ENCODE measurements around the gene TMEM106A. TPM values are rescaled to one million over a fixed set of nuclear protein-coding genes. Genes with fewer than 3 reads are reported as not detected.

The TMEM106A gene
- total and polyA plus RNA-seq, 2 of the 13 experiments (the other 11 are each of a cell fraction or from before 2014, with no cell fraction given): 16.9 to 35.9 TPM

DNA sequence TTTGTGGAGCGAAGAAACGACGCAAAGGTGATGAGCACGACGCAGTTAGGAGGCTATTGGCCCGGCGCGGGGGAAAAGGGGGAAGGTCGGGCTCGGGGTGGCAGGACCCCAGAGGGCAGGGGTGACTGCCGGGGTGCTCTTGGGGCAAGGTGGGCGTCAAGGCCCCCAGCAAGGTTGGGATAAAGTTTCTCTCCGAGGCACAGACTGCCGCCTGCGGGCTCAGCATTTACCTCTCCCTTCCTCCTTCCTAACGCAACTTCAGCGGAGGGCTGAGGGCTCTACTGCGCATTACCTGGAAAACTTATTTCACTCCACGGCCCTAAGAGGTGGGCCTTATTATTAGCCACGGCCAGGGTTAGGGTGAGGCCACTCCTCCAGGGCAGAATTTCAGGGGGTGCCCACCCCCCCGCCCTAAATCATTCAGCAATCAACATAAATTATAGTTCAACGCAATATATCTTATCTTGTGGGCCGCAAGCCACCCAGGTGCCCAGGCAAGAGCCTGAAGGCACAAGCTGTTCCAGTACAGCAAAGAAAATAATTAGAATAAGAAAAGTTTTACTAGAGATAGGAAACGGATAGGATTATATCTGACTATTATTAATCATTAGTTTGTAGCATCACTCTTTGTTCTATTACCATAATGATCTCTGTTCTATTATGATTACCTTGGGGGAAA, 20.5 kb downstream of the TMEM106A start (continued):
- TF ChIP-seq, protein P1, sequence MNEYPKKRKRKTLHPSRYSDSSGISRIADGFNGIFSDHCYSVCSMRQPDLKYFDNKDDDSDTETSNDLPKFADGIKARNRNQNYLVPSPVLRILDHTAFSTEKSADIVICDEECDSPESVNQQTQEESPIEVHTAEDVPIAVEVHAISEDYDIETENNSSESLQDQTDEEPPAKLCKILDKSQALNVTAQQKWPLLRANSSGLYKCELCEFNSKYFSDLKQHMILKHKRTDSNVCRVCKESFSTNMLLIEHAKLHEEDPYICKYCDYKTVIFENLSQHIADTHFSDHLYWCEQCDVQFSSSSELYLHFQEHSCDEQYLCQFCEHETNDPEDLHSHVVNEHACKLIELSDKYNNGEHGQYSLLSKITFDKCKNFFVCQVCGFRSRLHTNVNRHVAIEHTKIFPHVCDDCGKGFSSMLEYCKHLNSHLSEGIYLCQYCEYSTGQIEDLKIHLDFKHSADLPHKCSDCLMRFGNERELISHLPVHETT (CRISPR knock-in tag; conservative IDR thresholded peaks at IDR 0.05): peak; percentile 73; the same call in 1 of the 2 replicates
- TF ChIP-seq, protein P2, sequence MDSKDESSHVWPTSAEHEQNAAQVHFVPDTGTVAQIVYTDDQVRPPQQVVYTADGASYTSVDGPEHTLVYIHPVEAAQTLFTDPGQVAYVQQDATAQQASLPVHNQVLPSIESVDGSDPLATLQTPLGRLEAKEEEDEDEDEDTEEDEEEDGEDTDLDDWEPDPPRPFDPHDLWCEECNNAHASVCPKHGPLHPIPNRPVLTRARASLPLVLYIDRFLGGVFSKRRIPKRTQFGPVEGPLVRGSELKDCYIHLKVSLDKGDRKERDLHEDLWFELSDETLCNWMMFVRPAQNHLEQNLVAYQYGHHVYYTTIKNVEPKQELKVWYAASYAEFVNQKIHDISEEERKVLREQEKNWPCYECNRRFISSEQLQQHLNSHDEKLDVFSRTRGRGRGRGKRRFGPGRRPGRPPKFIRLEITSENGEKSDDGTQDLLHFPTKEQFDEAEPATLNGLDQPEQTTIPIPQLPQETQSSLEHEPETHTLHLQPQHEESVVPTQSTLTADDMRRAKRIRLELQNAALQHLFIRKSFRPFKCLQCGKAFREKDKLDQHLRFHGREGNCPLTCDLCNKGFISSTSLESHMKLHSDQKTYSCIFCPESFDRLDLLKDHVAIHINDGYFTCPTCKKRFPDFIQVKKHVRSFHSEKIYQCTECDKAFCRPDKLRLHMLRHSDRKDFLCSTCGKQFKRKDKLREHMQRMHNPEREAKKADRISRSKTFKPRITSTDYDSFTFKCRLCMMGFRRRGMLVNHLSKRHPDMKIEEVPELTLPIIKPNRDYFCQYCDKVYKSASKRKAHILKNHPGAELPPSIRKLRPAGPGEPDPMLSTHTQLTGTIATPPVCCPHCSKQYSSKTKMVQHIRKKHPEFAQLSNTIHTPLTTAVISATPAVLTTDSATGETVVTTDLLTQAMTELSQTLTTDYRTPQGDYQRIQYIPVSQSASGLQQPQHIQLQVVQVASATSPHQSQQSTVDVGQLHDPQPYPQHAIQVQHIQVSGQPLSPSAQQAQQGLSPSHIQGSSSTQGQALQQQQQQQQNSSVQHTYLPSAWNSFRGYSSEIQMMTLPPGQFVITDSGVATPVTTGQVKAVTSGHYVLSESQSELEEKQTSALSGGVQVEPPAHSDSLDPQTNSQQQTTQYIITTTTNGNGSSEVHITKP (CRISPR knock-in tag; IDR thresholded peaks at IDR 0.05; ENCODE audit: low read depth): peak; percentile 64; the same call in 1 of the 2 replicates
- TF ChIP-seq KDM2A (CRISPR knock-in tag; IDR thresholded peaks at IDR 0.05; ENCODE audit: borderline replicate concordance, low read depth): peak; percentile 66
- TF ChIP-seq KLF15 (CRISPR knock-in tag; IDR thresholded peaks at IDR 0.05; ENCODE audit: borderline replicate concordance): peak; percentile 29; the same call in 1 of the 2 replicates
- peak in 1 of 2 experiments; percentile 68; a peak in 1 of 4 replicates for TF ChIP-seq KLF16 (CRISPR knock-in tag; IDR thresholded peaks at IDR 0.05)
- 0 out of 2 replicates have a peak, but pooled peaks have one; percentile 51 for TF ChIP-seq THAP11 (CRISPR knock-in tag; IDR thresholded peaks at IDR 0.05)
- TF ChIP-seq ERF (CRISPR knock-in tag; IDR thresholded peaks at IDR 0.05): 0 out of 2 replicates have a peak, but pooled peaks have one; percentile 65
- TF ChIP-seq MYC (CRISPR knock-in tag; IDR thresholded peaks at IDR 0.05; ENCODE audit: borderline replicate concordance): peak; percentile 24; the same call in 1 of the 2 replicates
- TF ChIP-seq MEIS2 (CRISPR knock-in tag; IDR thresholded peaks at IDR 0.05): 0 out of 2 replicates have a peak, but pooled peaks have one; percentile 32
- peak; percentile 56 for TF ChIP-seq HNRNPLL (IDR thresholded peaks at IDR 0.05; ENCODE audit: low read depth, low read length, poor library complexity, severe bottlenecking)
- 0 out of 2 replicates have a peak, but pooled peaks have one; percentile 49 for TF ChIP-seq RFX3 (CRISPR knock-in tag; IDR thresholded peaks at IDR 0.05)
- TF ChIP-seq, protein P3, sequence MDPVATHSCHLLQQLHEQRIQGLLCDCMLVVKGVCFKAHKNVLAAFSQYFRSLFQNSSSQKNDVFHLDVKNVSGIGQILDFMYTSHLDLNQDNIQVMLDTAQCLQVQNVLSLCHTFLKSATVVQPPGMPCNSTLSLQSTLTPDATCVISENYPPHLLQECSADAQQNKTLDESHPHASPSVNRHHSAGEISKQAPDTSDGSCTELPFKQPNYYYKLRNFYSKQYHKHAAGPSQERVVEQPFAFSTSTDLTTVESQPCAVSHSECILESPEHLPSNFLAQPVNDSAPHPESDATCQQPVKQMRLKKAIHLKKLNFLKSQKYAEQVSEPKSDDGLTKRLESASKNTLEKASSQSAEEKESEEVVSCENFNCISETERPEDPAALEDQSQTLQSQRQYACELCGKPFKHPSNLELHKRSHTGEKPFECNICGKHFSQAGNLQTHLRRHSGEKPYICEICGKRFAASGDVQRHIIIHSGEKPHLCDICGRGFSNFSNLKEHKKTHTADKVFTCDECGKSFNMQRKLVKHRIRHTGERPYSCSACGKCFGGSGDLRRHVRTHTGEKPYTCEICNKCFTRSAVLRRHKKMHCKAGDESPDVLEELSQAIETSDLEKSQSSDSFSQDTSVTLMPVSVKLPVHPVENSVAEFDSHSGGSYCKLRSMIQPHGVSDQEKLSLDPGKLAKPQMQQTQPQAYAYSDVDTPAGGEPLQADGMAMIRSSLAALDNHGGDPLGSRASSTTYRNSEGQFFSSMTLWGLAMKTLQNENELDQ (CRISPR knock-in tag; IDR thresholded peaks at IDR 0.05; ENCODE audit: borderline replicate concordance): peak; percentile 85; the same call in 1 of the 2 replicates
- TF ChIP-seq, protein P4, sequence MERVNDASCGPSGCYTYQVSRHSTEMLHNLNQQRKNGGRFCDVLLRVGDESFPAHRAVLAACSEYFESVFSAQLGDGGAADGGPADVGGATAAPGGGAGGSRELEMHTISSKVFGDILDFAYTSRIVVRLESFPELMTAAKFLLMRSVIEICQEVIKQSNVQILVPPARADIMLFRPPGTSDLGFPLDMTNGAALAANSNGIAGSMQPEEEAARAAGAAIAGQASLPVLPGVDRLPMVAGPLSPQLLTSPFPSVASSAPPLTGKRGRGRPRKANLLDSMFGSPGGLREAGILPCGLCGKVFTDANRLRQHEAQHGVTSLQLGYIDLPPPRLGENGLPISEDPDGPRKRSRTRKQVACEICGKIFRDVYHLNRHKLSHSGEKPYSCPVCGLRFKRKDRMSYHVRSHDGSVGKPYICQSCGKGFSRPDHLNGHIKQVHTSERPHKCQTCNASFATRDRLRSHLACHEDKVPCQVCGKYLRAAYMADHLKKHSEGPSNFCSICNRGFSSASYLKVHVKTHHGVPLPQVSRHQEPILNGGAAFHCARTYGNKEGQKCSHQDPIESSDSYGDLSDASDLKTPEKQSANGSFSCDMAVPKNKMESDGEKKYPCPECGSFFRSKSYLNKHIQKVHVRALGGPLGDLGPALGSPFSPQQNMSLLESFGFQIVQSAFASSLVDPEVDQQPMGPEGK (CRISPR knock-in tag; IDR thresholded peaks at IDR 0.05): peak; percentile 86
- 0 out of 2 replicates have a peak, but pooled peaks have one; percentile 55 for TF ChIP-seq SMAD3 (CRISPR knock-in tag; IDR thresholded peaks at IDR 0.05)
- TF ChIP-seq, protein P5, sequence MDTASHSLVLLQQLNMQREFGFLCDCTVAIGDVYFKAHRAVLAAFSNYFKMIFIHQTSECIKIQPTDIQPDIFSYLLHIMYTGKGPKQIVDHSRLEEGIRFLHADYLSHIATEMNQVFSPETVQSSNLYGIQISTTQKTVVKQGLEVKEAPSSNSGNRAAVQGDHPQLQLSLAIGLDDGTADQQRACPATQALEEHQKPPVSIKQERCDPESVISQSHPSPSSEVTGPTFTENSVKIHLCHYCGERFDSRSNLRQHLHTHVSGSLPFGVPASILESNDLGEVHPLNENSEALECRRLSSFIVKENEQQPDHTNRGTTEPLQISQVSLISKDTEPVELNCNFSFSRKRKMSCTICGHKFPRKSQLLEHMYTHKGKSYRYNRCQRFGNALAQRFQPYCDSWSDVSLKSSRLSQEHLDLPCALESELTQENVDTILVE (CRISPR knock-in tag; IDR thresholded peaks at IDR 0.05): peak; percentile 78
- 0 out of 2 replicates have a peak, but pooled peaks have one; percentile 19 for TF ChIP-seq ZNF264 (CRISPR knock-in tag; IDR thresholded peaks at IDR 0.05)
- TF ChIP-seq ETV5 (CRISPR knock-in tag; IDR thresholded peaks at IDR 0.05; ENCODE audit: borderline replicate concordance): peak; percentile 27; the same call in 1 of the 2 replicates

All from HepG2 (cell line).